IMR-90 (cell line): ENCODE measurements around the gene RNASE4.

ENCODE experiments used
- BHLHE40 ChIP-seq: fragments of 150-350 bp; IDR thresholded peaks from 2 replicates; pipeline ENCODE4 v1.6.1; 2016; ENCODE audit warnings: mild to moderate bottlenecking, low read depth, low read length
- CEBPB ChIP-seq: IDR thresholded peaks from 2 replicates; pipeline ENCODE4 v1.6.1; 2012; ENCODE audit warnings: low read depth, low read length, improper control_type of control experiment
- CHD1 ChIP-seq: IDR thresholded peaks from 2 replicates; pipeline ENCODE4 v1.6.1; 2012; ENCODE audit warnings: low read depth, low read length, improper control_type of control experiment
- CTCF ChIP-seq: conservative IDR thresholded peaks from 2 replicates; pipeline ENCODE4 v1.5.1; 2012; ENCODE audit warnings: mild to moderate bottlenecking, low read depth, low read length, improper control_type of control experiment
- FOS ChIP-seq: fragments of 150-350 bp; IDR thresholded peaks from 2 replicates; pipeline ENCODE4 v1.6.1; 2016; ENCODE audit warnings: low read depth, low read length
- MAZ ChIP-seq: IDR thresholded peaks from 2 replicates; pipeline ENCODE4 v1.6.1; 2012; ENCODE audit warnings: low read depth, mild to moderate bottlenecking, low read length, improper control_type of control experiment, moderate library complexity, borderline replicate concordance
- MXI1 ChIP-seq: IDR thresholded peaks from 2 replicates; pipeline ENCODE4 v1.6.1; 2012; ENCODE audit warnings: low read depth, mild to moderate bottlenecking, low read length, moderate library complexity, borderline replicate concordance
- POLR2A ChIP-seq: IDR thresholded peaks from 2 replicates; pipeline ENCODE4 v1.6.1; 2012; ENCODE audit warnings: mild to moderate bottlenecking, low read depth, low read length
- RAD21 ChIP-seq: IDR thresholded peaks from 2 replicates; pipeline ENCODE4 v1.6.1; 2012; ENCODE audit warnings: low read length, improper control_type of control experiment
- RCOR1 ChIP-seq: IDR thresholded peaks from 2 replicates; pipeline ENCODE4 v1.6.1; 2012; ENCODE audit warnings: mild to moderate bottlenecking, low read length, improper control_type of control experiment; ENCODE audit not compliant: insufficient replicate concordance
- RFX5 ChIP-seq: IDR thresholded peaks from 2 replicates; pipeline ENCODE4 v1.8.0; 2012; ENCODE audit warnings: low read depth, mild to moderate bottlenecking, low read length, moderate library complexity
- SMC3 ChIP-seq: fragments of 150-350 bp; IDR thresholded peaks from 2 replicates; pipeline ENCODE4 v1.6.1; 2016; ENCODE audit warnings: low read depth, mild to moderate bottlenecking, antibody characterized with exemption, low read length, moderate library complexity
- TF ChIP-seq, protein P1 (sequence below): fragments of 150-350 bp; IDR thresholded peaks from 2 replicates; pipeline ENCODE4 v1.6.1; 2017; ENCODE audit warnings: mild to moderate bottlenecking, antibody characterized with exemption, low read length, low read depth

DNA sequence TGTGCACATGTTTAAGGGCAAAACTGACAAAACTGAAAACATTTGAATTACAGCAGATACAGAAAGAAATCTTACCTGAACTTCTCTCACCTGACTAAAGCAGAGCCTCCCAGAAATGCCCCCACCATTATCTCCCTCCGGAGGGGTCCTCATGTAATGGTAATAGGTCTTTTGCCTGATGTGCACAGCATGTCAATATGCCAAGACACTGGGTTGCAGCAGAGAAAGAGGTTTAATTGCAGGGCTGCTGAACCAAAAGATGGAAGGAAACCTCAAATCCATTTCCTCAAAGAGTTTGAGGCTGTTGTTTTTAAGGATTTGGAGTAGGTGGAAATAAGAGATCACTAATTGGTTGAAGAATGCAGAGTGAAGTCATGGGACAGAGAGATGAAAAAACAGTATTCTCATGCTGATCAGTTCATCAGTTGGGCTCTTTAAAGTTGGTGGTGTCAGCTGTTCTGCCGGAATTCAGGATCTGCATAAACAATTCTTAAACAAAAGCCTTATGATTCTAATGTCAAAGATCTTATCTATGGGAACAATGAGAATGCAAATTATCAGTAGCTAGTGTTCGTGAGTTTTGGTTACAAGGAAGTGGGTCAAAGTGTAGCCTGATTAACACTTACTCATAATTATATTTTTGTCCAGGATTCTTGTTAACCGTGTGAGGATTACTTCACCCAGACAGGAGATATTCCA lies 22.4 kb downstream of the RNASE4 start:
- TF ChIP-seq BHLHE40 (no peak), CTCF (no peak), RAD21 (no peak), MAZ (no peak), RFX5 (no peak), CEBPB (no peak), POLR2A (no peak), RCOR1 (no peak), FOS (no peak), SMC3 (no peak), MXI1 (no peak), CHD1 (no peak)
- TF ChIP-seq, protein P1, sequence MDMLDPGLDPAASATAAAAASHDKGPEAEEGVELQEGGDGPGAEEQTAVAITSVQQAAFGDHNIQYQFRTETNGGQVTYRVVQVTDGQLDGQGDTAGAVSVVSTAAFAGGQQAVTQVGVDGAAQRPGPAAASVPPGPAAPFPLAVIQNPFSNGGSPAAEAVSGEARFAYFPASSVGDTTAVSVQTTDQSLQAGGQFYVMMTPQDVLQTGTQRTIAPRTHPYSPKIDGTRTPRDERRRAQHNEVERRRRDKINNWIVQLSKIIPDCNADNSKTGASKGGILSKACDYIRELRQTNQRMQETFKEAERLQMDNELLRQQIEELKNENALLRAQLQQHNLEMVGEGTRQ: no peak
